HUES64 (cell line): ENCODE measurements around the gene TCF7L2.

Experiments
- H3K27ac ChIP-seq: 2 replicates; pipeline ENCODE4 v1.7.0; 2013; ENCODE audit warnings: low read depth, low read length, inconsistent platforms
- H3K27me3 ChIP-seq: 2 replicates; pipeline ENCODE4 v1.6.1; 2013; ENCODE audit warnings: mild to moderate bottlenecking, low read length; ENCODE audit not compliant: insufficient read depth
- H3K36me3 ChIP-seq: 2 replicates; pipeline ENCODE4 v1.6.1; 2013; ENCODE audit warnings: mild to moderate bottlenecking, low read length; ENCODE audit not compliant: insufficient read depth
- H3K4me1 ChIP-seq: 2 replicates; pipeline ENCODE4 v1.6.1; 2013; ENCODE audit warnings: mild to moderate bottlenecking, low read length, moderate library complexity; ENCODE audit not compliant: insufficient read depth
- H3K4me3 ChIP-seq: 2 replicates; pipeline ENCODE4 v1.5.1; 2013; ENCODE audit warnings: mild to moderate bottlenecking, low read length, moderate library complexity
- H3K9ac ChIP-seq: 2 replicates; pipeline ENCODE4 v1.6.1; 2013; ENCODE audit warnings: mild to moderate bottlenecking, low read depth, low read length
- H3K9me3 ChIP-seq: 2 replicates; pipeline ENCODE4 v1.6.1; 2013; ENCODE audit warnings: low read depth, low read length; ENCODE audit not compliant: insufficient read depth
- WGBS: fragments of 150-250, 120-280 bp; methylation state at CpG from one replicate; pipeline ENCODE4 v1.1.7; 2013; ENCODE audit warnings: missing lambda C conversion rate; 5-methylcytosine and 5-hydroxymethylcytosine counted together

The TCF7L2 gene

GRCh38 chr10:113161066-113161465 lies 211.0 kb downstream of the TCF7L2 start:
- Histone ChIP-seq H3K4me3 (no peak overlapping the region), H3K9ac (no peak overlapping the region), H3K9me3 (no peaks in the 10 kb centered on the region), H3K27ac (no peak overlapping the region), H3K4me1 (peaks cover 28% of the 10 kb centered on the region), H3K36me3 (peaks cover 70% of the 10 kb centered on the region), H3K27me3 (no peaks in the 10 kb centered on the region)
- WGBS = 98% methylated on average over 6 of the region's 6 CpGs

GRCh38 chr10:113162960-113163359 lies 212.9 kb downstream of the TCF7L2 start:
- Histone ChIP-seq H3K9ac (no peak overlapping the region), H3K27ac (no peak overlapping the region), H3K27me3 (no peaks in the 10 kb centered on the region), H3K4me1 (peaks cover 46% of the 10 kb centered on the region), H3K9me3 (no peaks in the 10 kb centered on the region), H3K36me3 (peaks cover 53% of the 10 kb centered on the region), H3K4me3 (no peak overlapping the region)
- 93% methylated on average over 6 of the region's 6 CpGs for WGBS

- Histone ChIP-seq H3K27ac (no peak overlapping the region), H3K9ac (no peak overlapping the region), H3K27me3 (no peaks in the 10 kb centered on the region), H3K4me1 (peaks cover 63% of the 10 kb centered on the region), H3K9me3 (no peaks in the 10 kb centered on the region), H3K4me3 (no peak overlapping the region), H3K36me3 (peaks cover 30% of the 10 kb centered on the region)
- WGBS = 56% methylated on average over 19 of the region's 20 CpGs
Observed at GRCh38 chr10:113165673-113166072, 215.6 kb downstream of the TCF7L2 start.

- Histone ChIP-seq H3K27me3 (no peaks in the 10 kb centered on the region), H3K27ac (no peak overlapping the region), H3K36me3 (peaks cover 15% of the 10 kb centered on the region), H3K4me3 (no peak overlapping the region), H3K4me1 (peaks cover 60% of the 10 kb centered on the region), H3K9me3 (no peaks in the 10 kb centered on the region), H3K9ac (no peak overlapping the region)
- WGBS = 57% methylated on average over 5 of the region's 5 CpGs
Observed at GRCh38 chr10:113167702-113168101, 217.7 kb downstream of the TCF7L2 start.

GRCh38 chr10:113168584-113168983 lies 218.5 kb downstream of the TCF7L2 start:
- Histone ChIP-seq H3K36me3 (peaks cover 15% of the 10 kb centered on the region), H3K27ac (peak overlapping the region; percentile 43; the same call in 1 of the 2 replicates), H3K4me3 (no peak overlapping the region), H3K4me1 (peaks cover 57% of the 10 kb centered on the region), H3K9ac (no peak overlapping the region), H3K9me3 (no peaks in the 10 kb centered on the region), H3K27me3 (no peaks in the 10 kb centered on the region)
- WGBS = 81% methylated on average over 5 of the region's 6 CpGs

- no peaks in the 10 kb centered on the region for H3K9me3 ChIP-seq
- no peaks in the 10 kb centered on the region for H3K27me3 ChIP-seq
- H3K9ac ChIP-seq = no peak overlapping the region
- H3K27ac ChIP-seq = peak overlapping the region; percentile 43; the same call in 1 of the 2 replicates
- no peak overlapping the region for H3K4me3 ChIP-seq
- 81% methylated on average over 10 of the region's 10 CpGs for WGBS
- peaks cover 10% of the 10 kb centered on the region for H3K36me3 ChIP-seq
- H3K4me1 ChIP-seq = peaks cover 52% of the 10 kb centered on the region
Observed at GRCh38 chr10:113169111-113169510, 219.1 kb downstream of the TCF7L2 start.

GRCh38 chr10:113169853-113170460 lies 219.9 kb downstream of the TCF7L2 start:
- H3K9ac ChIP-seq = no peak overlapping the region
- no peak overlapping the region for H3K4me3 ChIP-seq
- peaks cover 43% of the 10 kb centered on the region for H3K4me1 ChIP-seq
- H3K27me3 ChIP-seq = no peaks in the 10 kb centered on the region
- WGBS = 93% methylated on average over 14 of the region's 14 CpGs
- peaks cover 7% of the 10 kb centered on the region for H3K36me3 ChIP-seq
- H3K9me3 ChIP-seq = no peaks in the 10 kb centered on the region
- H3K27ac ChIP-seq = no peak overlapping the region

- no peak overlapping the region for H3K9ac ChIP-seq
- peaks cover 29% of the 10 kb centered on the region for H3K4me1 ChIP-seq
- H3K9me3 ChIP-seq = no peaks in the 10 kb centered on the region
- H3K27me3 ChIP-seq = no peaks in the 10 kb centered on the region
- H3K36me3 ChIP-seq = no peaks in the 10 kb centered on the region
- H3K27ac ChIP-seq = no peak overlapping the region
- H3K4me3 ChIP-seq = no peak overlapping the region
- WGBS = 93% methylated on average over 11 of the region's 11 CpGs
Observed at GRCh38 chr10:113171662-113172061, 221.6 kb downstream of the TCF7L2 start.

GRCh38 chr10:113175176-113175575 lies 225.1 kb downstream of the TCF7L2 start:
- Histone ChIP-seq H3K27ac (no peak overlapping the region), H3K9ac (no peak overlapping the region), H3K4me1 (peaks cover 21% of the 10 kb centered on the region), H3K4me3 (no peak overlapping the region), H3K9me3 (no peaks in the 10 kb centered on the region), H3K36me3 (no peaks in the 10 kb centered on the region), H3K27me3 (no peaks in the 10 kb centered on the region; the same call in 1 of the 2 replicates)
- WGBS = 91% methylated on average over 3 of the region's 3 CpGs

GRCh38 chr10:113175756-113176651 lies 226.0 kb downstream of the TCF7L2 start:
- H3K4me3 ChIP-seq = no peak overlapping the region
- WGBS = 91% methylated on average over 17 of the region's 17 CpGs

GRCh38 chr10:113176652-113177155 lies 226.7 kb downstream of the TCF7L2 start:
- Histone ChIP-seq H3K4me3 (no peak overlapping the region), H3K4me1 (peaks cover 28% of the 10 kb centered on the region), H3K27ac (no peak overlapping the region), H3K9ac (no peak overlapping the region), H3K27me3 (no peaks in the 10 kb centered on the region; the same call in 1 of the 2 replicates), H3K9me3 (no peaks in the 10 kb centered on the region), H3K36me3 (no peaks in the 10 kb centered on the region)
- WGBS = 92% methylated on average over 5 of the region's 5 CpGs

More at GRCh38 chr10:113175756-113176651, 226.0 kb downstream of the TCF7L2 start:
- peaks cover 28% of the 10 kb centered on the region for H3K4me1 ChIP-seq
- H3K27me3 ChIP-seq = no peaks in the 10 kb centered on the region; the same call in 1 of the 2 replicates
- H3K9me3 ChIP-seq = no peaks in the 10 kb centered on the region
- H3K9ac ChIP-seq = no peak overlapping the region
- no peaks in the 10 kb centered on the region for H3K36me3 ChIP-seq
- H3K27ac ChIP-seq = no peak overlapping the region
